ENCODE data around the gene ST8SIA4.

ST8SIA4 gene

DNA sequence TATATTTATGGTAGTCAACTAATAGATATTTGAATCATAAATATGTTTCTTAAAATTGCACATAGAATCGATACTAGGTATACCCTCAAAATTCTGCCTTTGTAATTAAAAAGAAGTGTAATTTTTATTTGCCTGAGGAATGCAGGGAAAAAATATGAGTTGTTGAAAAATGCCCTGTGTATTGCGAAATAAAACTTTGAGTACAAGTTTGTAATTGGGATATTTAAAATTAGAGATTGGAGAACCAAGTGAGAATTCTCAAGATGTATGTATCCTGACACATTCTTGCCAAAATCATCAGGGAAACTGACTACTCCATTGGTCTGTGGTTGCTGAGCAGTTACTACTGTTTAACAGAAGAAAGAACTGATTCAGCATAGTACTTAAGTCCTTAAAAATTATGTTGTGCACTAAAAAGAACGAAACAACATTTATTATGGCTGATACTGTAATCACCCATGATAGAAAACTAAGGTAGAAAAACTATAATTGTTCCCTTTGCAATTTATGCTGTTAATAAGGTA, 36.0 kb downstream of the ST8SIA4 start:
- no peak for DNase-seq

DNA sequence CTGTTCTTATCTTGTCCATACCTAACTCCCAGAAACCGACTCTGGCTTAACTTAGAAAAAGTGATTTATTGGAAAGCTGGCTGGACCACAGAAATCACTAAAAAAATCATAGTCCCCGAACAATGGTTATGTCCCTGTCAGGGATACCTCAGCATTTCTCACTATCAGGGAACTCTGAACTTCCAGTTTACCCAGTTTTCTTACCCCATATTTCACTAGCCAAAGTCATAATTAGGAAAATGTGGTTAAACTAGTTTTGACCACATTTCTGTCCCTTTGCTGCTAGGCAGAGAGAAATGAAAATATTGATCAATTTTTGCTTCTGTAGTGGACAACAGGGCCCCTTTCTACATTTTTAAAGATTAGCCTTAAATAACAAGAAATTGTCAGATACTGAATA, 38.2 kb downstream of the ST8SIA4 start:
- DNase-seq: no peak

DNA sequence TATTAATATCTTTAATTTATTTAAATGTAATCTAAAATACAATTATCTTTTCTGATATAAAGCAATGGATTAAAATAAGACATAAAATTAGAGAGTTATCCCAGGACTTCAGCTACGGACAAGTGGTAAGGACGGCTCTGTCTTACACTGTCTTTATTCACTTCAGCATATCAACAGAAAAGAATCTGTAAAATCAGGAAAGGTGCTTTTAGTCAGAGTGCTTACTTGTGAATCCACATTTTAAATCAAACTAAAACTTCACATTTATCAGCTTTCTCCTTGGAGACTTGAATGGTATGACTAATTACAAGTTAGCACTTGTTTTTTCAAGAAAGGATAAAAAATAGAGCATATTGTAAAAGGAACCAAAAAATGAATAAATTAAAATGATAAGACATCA, 39.3 kb downstream of the ST8SIA4 start:
- DNase-seq: no peak

DNA sequence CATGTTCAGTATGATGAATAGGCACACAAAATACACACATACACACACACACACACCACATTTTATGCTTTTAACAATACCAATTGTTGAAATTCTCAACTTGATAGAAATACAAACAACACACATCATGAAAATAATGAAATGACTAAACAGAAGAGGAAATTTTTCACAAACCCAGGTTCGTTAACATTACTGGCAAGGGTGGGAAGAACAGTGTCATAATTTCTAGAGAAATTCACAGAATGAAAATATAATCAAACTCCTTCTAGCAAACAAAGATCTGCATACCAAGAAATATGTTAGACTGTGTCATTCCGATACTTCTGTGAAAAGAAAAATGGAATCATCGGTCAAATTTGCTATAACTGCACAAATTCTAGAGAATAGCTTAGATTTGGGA, 41.9 kb downstream of the ST8SIA4 start:
- no peak for DNase-seq

DNA sequence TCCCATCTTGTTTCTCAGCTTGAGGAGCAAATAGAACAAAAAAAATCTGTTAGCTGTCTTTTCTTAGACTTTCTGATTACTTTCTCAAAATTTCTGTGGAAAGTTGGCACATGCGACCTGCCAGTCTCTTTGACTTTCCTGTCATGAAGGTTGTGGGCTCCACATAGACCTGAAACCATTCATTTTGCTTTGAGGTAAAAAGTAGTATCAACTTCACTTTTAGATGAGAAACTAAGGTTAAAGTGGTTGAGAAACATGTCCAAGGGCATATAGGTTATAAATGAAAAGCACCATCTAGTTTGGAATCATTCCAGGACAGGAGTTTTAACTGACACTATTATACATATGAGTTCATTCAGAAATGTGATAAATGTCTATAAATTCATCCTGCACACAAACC, 42.7 kb downstream of the ST8SIA4 start:
- DNase-seq: no peak

DNA sequence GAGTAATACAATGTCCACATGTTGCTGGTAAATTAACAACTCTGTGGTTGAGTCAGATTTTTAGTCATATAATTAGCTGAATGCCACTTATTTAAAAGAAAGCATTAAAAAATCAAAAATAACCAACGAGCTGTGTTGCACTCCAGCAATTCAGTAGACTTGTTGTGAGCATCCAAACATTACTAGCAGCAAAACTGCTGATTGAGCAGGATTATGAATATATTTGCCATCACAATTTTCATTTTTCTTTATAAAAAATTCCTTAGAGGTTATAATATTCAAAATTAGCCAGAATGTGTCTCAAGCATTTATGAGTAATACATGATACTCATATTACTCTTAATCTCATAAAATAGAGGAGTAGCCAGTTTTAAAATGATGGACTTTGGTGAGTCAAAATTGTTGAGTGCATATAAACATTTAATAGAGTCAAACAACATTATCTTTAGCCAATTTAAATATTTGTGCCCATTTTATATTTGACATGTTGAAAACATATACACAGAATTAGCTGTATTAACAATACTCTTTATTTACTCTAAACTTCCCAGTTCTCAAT, 44.0 kb downstream of the ST8SIA4 start:
- DNase-seq: no peak

DNA sequence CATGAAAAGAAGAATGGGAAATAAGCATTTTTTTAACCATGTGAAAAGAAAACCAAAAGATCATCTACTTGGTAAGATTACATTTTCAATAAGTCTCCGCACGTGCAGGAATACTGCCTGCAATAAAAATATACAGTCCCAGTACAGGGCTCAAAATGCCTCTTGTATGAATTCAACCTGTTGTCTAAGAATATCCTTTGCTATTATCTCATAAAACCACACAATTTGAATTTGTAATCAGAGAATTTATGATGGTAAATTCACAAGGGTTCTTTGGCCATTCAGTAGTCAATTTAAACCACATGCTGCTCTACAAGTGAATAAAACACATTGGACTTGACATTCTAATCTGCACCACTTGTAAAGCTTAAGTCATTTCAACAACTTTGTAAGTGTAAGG, 46.6 kb downstream of the ST8SIA4 start:
- no peak for DNase-seq

DNA sequence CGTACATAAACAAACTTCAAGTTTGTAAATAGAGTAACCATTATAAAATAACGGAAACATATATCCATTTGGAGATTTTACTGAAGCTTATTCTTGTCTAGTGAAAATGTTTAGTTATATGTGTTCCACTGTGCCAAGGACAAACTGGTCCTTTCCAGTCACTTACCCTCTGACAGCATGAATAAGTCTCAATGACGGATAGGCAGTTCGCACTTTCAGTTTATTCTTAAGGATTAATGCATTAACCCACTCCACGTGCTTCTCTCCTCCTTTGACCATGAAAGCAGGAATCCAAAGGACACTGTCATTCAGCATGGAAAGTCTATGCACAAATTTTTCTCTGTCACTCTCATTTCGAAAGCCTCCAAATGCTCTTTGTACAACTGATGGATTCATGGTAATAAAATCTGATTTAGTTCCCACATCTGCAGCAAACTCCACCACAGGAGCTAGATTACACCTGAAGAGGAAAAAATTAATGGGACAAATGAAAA, 47.1 kb downstream of the ST8SIA4 start:
- DNase-seq: no peak

DNA sequence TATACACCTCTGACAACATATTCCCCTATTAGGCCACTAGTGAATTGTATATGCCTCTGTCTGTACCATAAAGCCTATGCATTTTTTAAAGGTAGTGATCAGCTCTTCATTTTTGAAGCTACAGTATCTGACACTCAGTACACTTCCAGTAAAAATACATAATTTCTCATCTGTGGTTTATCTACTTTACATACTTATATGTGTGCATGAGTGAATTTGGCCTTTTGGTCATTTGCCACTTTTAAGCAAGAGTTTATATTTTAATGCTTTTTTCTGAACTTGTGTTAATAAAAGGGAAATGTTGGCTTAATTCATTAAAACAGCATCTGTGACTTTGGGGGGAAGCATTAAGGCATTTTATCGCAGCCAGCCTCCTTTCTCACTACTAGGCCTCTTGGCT, 47.8 kb downstream of the ST8SIA4 start:
- DNase-seq: no peak

DNA sequence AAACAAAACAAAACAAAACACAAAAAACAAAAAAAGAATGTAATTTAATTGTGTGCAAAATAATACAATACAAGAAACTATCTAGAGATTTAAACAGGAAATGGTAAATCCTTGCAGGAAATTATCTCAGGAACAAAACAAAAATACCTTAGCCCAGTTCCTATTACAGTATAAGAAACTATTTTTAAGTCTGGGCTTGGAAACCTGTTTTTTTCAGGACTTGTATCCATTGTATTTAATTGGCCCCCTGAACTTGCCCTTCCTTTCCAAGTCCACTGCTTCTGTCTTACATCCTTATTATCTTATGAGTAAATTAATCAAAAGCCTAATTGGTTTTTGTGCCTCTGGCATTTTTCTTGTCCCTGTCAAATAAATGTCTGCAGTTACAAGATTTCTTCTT, 48.5 kb downstream of the ST8SIA4 start:
- no peak for DNase-seq

DNA sequence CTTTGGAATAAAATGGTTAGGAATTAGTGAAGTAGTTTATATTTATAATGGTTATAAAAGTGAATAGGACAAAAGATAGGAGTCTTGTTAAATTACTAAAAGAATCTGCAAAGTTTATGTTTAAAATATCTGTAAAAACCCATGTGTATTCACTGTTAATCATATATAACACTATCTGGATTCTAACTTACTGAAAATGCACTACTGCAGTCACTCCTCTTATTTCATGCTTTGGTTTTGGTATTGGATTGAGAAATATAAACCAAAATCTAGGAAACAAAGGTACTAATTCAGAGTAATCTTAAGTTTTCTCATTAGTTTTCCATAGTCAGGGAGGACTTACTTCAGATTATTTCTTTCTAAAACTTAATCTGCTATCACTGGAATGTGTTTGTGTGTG, 49.5 kb downstream of the ST8SIA4 start:
- no peak for DNase-seq

DNA sequence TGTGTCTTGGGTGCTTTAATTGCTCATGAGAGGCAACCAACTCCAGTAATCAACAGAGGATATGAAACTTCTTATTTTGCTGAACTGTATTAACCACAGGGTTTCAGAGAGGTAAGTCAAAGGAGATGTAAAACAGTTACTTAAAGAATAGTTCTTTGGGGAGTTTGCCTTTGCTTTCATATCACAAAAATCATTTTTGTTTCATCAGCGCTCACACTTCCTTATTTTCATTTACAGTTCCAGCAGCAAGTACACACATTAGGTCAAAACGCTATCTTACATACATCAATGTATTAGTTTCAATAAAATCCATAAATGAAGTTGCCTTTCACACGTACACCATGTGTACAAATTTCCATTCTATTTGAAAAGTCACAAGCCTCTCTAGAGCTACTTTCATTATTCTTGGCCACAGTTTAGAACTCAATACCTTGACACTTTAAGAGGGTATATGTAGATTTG, 50.1 kb downstream of the ST8SIA4 start:
- no peak for DNase-seq

DNA sequence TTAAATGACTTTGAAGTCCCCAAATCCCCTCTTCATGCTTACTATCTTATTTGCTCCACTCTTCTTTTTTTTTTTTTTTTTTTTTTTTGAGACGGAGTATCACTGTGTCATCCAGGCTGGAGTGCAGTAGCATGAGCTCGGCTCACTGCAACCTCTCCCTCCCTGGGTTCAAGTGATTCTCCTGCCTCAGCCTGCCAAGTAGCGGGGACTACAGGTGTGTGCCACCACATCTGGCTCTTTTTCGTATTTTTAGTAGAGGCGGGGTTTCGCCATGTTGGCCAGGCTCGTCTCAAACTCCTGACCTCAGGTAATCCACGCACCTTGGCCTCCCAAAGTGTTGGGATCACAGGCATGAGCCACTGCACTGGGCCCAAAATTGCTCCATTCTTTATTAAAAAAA, 51.0 kb downstream of the ST8SIA4 start:
- DNase-seq: no peak

DNA sequence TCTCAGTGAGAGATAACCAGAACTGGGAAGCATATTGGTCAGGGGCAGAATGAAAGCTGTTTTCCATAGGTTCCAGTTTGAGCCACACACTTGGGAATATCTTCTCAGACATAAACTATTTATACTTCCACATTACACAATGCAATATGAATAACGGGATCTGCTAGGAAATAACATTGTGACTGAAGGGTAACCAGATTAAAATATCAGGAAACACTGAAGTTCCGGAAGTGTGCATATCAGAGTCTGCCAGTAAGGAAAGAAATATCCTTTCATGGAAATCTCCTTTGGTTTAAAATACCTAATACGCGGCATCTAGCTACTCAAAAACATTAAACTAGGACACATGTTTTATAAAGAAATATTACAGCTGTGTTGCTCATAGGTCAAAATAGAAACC, 56.3 kb downstream of the ST8SIA4 start:
- no peak for DNase-seq

DNA sequence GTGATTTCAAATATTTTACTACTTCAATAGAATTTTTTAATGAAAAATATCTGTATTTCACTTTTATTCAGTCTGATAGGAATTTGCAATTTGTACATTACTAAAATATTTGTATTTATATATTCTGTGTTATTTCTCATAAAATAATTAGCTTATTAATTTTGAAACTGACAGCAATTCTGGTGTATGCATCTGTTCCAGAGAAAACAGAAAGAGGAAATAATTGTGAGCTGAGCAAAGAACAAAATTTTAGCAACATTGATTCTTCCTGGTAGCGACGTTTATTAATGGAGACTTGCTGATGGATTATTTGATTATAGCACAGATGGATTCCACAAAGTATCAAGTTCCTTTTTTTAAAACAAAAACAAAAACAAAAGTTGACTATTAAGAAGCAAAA, 61.0 kb downstream of the ST8SIA4 start:
- no peak for DNase-seq

DNA sequence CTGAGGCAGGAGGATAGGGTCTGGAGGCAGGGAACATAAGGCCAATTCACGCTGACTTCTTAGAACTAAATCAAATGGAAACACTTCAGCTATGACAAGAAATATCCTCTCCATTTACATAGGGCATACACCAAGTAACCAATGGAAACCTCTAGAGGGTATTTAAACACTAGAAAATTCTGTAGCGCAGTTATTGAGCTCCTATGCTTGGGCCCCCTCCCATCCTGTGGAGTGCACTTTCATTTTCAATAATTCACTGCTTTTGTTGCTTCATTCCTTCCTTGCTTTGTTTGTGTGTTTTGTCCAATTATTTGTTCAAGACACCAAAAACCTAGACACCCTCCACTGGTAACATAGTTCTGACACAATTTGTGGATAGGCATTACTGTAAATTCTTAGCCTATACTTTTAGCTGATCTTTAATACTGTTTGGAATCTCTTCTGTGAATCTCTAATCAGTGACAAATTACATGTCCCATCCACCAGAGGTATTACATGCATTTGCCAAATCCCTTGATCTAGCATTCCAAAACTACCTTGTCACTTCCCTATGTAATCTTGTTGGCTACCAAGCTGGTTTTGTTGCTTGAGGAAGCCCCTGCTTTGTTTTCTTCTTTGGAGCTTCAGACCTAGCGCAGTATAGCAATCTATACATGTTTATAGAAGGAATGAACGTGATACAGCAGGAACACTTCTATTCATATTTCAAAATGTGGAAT, 61.6 kb downstream of the ST8SIA4 start:
- DNase-seq: no peak

DNA sequence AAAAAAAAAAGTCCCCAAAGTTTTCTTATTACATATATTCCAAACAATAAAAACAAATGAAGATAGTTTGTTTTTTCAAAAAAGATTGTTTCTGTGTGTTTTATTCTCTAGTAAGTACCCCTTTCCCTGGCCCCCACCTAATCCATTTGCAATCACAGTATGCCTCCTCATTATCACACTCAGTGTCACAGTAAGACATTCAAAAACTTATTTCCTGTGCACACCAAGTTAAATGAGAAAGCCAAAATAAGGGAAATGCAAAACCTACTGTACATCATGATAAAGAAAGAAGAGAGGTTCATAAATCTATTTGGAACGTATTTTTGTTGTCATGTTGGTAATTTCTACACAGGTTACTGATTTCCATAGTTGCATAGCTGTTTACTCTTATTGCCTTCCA, 62.3 kb downstream of the ST8SIA4 start:
- DNase-seq: no peak

DNA sequence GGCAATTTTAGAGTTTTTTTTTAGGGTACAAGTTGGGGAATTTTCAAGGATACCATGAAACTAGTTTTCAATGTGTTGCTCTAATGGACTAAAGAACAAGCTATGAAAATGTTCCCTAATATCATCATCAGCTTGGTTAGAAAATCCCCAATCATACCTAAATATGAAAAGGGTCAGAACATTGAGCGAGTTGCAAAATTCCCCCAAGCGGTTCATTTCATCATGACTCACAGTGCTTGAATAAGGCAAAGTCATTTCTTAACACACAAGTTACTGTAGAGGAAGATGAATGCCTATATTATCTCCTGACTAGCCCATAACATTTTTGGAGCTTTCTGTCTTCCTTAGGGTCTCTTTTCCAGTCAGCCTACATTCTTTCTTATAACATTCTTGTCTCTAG, 62.7 kb downstream of the ST8SIA4 start:
- DNase-seq: no peak

DNA sequence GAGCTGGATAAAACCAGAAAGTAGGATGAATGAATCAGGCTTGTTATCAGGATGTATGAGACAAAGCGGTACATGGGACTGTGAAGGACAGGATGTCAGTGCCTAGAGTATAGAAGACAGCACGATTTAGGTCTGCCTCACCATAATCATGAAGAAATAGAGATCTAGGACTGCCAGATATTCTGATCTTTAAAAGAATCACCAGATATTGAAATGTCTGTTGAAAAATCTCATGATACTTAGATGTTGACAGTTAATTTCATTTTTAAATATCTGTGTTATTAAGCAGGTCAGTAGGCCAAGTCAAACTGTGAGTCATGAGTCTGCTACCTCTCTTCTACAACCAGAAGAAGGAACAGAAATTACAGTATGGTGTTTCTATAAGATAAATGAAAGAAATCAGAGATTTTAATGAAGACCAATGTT, 65.0 kb downstream of the ST8SIA4 start:
- DNase-seq: no peak

DNA sequence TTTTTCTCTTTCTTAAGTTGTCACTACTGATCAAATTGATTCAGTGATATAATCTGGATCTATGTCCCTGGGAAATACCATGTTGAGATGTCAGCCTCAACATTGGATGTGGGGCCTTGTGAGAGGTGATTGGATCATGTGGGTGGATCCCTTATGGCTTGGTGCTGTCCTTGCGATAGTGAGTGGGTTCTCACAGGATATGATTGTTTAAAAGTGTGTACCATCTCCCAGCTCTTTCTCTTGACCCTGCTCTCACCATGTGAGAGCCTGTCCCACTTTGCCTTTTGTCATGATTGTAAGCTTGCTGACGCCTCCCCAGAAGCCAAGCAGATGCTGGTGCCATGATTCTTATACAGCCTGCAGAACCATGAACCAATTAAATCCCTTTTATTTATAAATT, 68.6 kb downstream of the ST8SIA4 start:
- no peak for DNase-seq

DNA sequence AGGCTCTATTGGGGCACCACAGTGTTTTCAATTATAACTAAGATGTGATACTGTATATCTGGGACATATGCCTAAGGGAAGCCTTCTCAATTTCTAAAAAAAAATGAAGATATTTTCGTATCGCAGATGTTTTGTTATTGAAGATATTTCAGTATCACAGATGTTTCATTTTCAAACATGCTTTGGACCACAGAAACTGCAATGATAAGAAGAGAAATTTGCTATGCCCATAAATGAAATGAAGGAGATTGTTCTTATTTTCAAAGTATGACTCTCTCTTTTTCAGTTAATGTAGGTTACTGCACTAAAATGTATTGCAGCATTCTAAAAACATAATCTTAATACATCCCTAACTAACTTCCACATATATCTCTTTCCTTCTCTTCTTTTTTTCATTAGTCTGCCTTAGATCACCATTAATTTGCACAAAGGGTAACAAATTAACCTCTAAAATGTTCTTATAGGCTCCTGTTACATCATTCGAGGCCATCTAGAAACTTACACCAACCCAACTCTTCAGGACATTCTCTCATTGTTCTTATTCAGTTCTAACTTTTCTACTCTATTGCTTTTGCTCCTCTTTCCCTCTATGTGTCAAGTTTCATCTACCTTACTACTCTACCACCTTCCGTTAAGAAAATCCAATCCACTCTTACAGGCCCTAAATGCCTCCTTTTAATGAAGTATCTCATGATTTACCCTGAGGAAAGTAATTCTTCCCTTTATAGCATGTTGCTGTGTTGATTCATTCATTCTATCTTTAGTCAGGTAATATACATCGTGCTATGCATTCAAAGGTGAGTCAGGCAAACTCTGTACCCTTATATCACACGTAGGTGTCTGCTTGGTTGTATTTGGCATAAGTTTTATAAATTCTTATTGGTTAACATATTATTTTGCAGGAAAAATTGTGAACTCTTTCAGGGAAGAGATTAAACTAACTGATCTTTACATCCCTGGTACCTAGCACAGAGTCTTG, 70.5 kb downstream of the ST8SIA4 start:
- no peak for DNase-seq

DNA sequence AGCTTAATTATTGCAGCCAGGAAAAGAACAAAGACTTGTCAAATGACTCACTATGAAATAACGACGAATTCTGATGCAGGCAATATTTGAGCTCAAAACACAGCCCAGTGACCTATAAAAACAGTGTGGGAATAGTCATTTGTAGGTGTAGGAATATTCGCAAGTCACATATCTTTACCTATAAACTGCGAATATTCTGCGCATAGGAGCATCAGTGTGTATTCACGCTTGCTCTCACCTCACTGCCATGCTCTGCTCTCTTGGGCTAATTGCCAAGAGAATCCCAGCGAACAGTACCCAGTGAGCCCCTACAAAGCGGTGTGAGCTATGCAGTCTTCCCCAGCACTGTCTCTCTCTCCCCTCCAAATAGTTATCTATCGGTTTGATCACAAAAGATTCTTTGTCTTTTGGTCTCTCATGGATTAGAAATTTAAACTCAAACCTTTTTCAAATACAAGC, 74.2 kb downstream of the ST8SIA4 start:
- DNase-seq: no peak
